ENCODE results near the gene BAG3.

Gene BAG3

GRCh38 chr10:119675483-119676170, 24.4 kb downstream of the BAG3 start:
- Histone ChIP-seq H3K9me3 (ENCODE audit: control insufficient read depth, low read length) (no peaks in the 10 kb centered on the region), H3K4me1 (ENCODE audit: control insufficient read depth, insufficient read depth, low read length) (peaks cover 5% of the 10 kb centered on the region), H3K36me3 (ENCODE audit: control insufficient read depth, insufficient read depth, low read length) (no peaks in the 10 kb centered on the region), H3K27me3 (ENCODE audit: control insufficient read depth, insufficient read depth, low read length, poor library complexity, severe bottlenecking) (no peaks in the 10 kb centered on the region), H3K27ac (ENCODE audit: insufficient read depth, low read depth, low read length, poor library complexity, severe bottlenecking) (no peak overlapping the region), H3K4me3 (ENCODE audit: insufficient read depth, low read depth, low read length) (no peak overlapping the region)
- WGBS, 2 experiments, result 76 to 82% methylated on average over 9 of the region's 9 CpGs

DNA sequence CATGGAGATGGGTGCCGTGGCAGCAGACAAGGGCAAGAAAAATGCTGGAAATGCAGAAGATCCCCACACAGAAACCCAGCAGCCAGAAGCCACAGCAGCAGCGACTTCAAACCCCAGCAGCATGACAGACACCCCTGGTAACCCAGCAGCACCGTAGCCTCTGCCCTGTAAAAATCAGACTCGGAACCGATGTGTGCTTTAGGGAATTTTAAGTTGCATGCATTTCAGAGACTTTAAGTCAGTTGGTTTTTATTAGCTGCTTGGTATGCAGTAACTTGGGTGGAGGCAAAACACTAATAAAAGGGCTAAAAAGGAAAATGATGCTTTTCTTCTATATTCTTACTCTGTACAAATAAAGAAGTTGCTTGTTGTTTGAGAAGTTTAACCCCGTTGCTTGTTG, 25.9 kb downstream of the BAG3 start:
- Histone ChIP-seq H3K27ac (ENCODE audit: insufficient read depth, low read depth, low read length, poor library complexity, severe bottlenecking) (no peak overlapping the region), H3K4me1 (ENCODE audit: control insufficient read depth, insufficient read depth, low read length) (peaks cover 5% of the 10 kb centered on the region), H3K9me3 (ENCODE audit: control insufficient read depth, low read length) (no peaks in the 10 kb centered on the region), H3K27me3 (ENCODE audit: control insufficient read depth, insufficient read depth, low read length, poor library complexity, severe bottlenecking) (no peaks in the 10 kb centered on the region), H3K4me3 (ENCODE audit: insufficient read depth, low read depth, low read length) (no peak overlapping the region), H3K36me3 (ENCODE audit: control insufficient read depth, insufficient read depth, low read length) (no peaks in the 10 kb centered on the region)
- WGBS, 2 experiments, result 89 to 97% methylated on average over 5 to 6 of the region's 6 CpGs

GRCh38 chr10:119677904-119678755, 26.9 kb downstream of the BAG3 start:
- no peaks in the 10 kb centered on the region for H3K9me3 ChIP-seq (ENCODE audit: control insufficient read depth, low read length)
- H3K4me1 ChIP-seq (ENCODE audit: control insufficient read depth, insufficient read depth, low read length), result peaks cover 2% of the 10 kb centered on the region
- H3K4me3 ChIP-seq (ENCODE audit: insufficient read depth, low read depth, low read length), result no peak overlapping the region
- 94 to 96% methylated on average over 13 of the region's 13 CpGs for WGBS, 2 experiments
- H3K36me3 ChIP-seq (ENCODE audit: control insufficient read depth, insufficient read depth, low read length), result no peaks in the 10 kb centered on the region
- H3K27ac ChIP-seq (ENCODE audit: insufficient read depth, low read depth, low read length, poor library complexity, severe bottlenecking), result no peak overlapping the region
- H3K27me3 ChIP-seq (ENCODE audit: control insufficient read depth, insufficient read depth, low read length, poor library complexity, severe bottlenecking), result no peaks in the 10 kb centered on the region

GRCh38 chr10:119679480-119679829, 28.3 kb downstream of the BAG3 start:
- no peaks in the 10 kb centered on the region for H3K27me3 ChIP-seq (ENCODE audit: control insufficient read depth, insufficient read depth, low read length, poor library complexity, severe bottlenecking)
- H3K4me3 ChIP-seq (ENCODE audit: insufficient read depth, low read depth, low read length), result no peak overlapping the region
- H3K36me3 ChIP-seq (ENCODE audit: control insufficient read depth, insufficient read depth, low read length), result no peaks in the 10 kb centered on the region
- no peaks in the 10 kb centered on the region for H3K9me3 ChIP-seq (ENCODE audit: control insufficient read depth, low read length)
- no peaks in the 10 kb centered on the region for H3K4me1 ChIP-seq (ENCODE audit: control insufficient read depth, insufficient read depth, low read length)
- no peak overlapping the region for H3K27ac ChIP-seq (ENCODE audit: insufficient read depth, low read depth, low read length, poor library complexity, severe bottlenecking)
- WGBS, 2 experiments, result 90 to 95% methylated on average over 5 of the region's 7 CpGs

DNA sequence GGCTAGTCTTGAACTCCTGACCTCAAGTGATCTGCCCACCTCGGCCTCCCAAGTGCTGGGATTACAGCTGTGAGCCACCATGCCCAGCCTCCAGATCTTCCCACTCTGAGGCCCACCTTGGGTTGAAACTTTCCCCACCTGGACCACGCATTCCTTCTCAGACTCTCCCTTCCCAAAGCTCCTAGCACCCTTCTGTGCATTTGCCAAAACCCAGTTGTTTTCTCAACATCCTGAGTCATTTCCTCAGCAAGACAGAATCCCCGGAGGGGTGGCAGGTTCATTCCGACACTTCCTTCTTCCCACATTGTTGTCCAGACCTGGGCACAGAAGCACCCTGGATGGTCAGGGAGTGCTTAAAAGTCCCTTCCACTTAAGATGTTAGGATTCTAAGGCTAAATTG, 28.9 kb downstream of the BAG3 start:
- Histone ChIP-seq H3K27ac (ENCODE audit: insufficient read depth, low read depth, low read length, poor library complexity, severe bottlenecking) (no peak overlapping the region), H3K36me3 (ENCODE audit: control insufficient read depth, insufficient read depth, low read length) (no peaks in the 10 kb centered on the region), H3K27me3 (ENCODE audit: control insufficient read depth, insufficient read depth, low read length, poor library complexity, severe bottlenecking) (no peaks in the 10 kb centered on the region), H3K4me1 (ENCODE audit: control insufficient read depth, insufficient read depth, low read length) (no peaks in the 10 kb centered on the region), H3K4me3 (ENCODE audit: insufficient read depth, low read depth, low read length) (no peak overlapping the region), H3K9me3 (ENCODE audit: control insufficient read depth, low read length) (no peaks in the 10 kb centered on the region)
- 93 to 95% methylated on average over 4 of the region's 4 CpGs for WGBS, 2 experiments

DNA sequence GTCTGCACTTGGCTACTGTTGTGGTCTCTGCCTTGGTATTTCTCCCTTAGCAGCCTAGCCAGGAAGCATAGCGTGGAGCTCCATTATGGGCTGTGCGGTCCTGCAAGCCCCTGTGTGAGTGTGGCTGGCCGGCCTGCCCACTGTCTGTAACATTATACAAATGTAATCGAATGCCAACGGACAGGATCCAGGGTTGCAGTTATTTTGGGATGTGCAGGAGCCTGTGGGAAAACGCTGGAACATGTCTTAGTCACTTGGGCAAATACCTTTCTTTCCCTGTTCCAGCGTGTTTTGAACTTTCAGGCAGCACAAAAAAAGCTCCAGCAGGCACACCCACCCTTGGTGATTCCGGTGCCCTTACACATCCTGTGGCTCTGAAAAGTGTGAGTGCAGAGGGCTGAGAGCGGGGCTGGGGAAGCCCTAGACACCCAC, 29.5 kb downstream of the BAG3 start:
- H3K36me3 ChIP-seq (ENCODE audit: control insufficient read depth, insufficient read depth, low read length), result no peaks in the 10 kb centered on the region
- no peaks in the 10 kb centered on the region for H3K27me3 ChIP-seq (ENCODE audit: control insufficient read depth, insufficient read depth, low read length, poor library complexity, severe bottlenecking)
- 89 to 92% methylated on average over 9 of the region's 9 CpGs for WGBS, 2 experiments
- no peaks in the 10 kb centered on the region for H3K9me3 ChIP-seq (ENCODE audit: control insufficient read depth, low read length)
- no peak overlapping the region for H3K27ac ChIP-seq (ENCODE audit: insufficient read depth, low read depth, low read length, poor library complexity, severe bottlenecking)
- H3K4me3 ChIP-seq (ENCODE audit: insufficient read depth, low read depth, low read length), result no peak overlapping the region
- no peaks in the 10 kb centered on the region for H3K4me1 ChIP-seq (ENCODE audit: control insufficient read depth, insufficient read depth, low read length)

DNA sequence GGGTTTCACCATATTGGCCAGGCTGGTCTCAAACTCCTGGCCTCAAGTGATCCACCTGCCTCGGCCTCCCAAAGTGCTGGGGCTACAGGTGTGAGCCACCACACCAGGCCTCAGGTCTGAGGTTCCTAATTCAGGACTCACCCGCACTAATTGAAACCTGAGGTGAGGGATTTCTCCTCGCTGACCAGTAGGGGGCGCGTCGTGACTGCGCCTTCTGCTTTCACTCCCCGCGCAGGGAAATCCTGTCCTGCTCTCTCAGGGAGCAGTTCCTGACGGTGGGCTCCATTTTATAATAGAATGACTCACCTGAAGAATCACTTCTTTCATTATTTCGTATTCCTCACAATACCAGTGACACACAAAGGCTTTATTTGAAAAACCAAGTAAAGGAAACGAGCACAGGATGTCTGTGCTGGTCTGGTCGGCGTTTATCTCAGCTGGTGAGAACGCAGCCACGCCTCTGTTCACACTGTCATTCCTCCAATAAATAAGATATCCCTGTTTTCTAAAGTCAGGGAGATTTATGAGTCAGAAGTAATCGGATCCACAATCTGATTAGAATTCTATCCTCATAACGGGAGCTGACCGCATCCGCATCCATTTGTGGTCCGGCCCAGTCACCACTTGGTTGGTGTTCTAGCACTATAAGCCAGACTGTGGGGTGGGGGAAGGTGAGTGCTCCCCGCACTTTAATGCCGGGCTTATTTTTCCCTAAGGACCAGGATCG, 35.4 kb downstream of the BAG3 start:
- H3K36me3 ChIP-seq (ENCODE audit: control insufficient read depth, insufficient read depth, low read length), result no peaks in the 10 kb centered on the region
- no peaks in the 10 kb centered on the region for H3K27me3 ChIP-seq (ENCODE audit: control insufficient read depth, insufficient read depth, low read length, poor library complexity, severe bottlenecking)
- H3K4me3 ChIP-seq (ENCODE audit: insufficient read depth, low read depth, low read length), result peak overlapping the region; percentile 18
- H3K4me1 ChIP-seq (ENCODE audit: control insufficient read depth, insufficient read depth, low read length), result peaks cover 20% of the 10 kb centered on the region
- H3K27ac ChIP-seq (ENCODE audit: insufficient read depth, low read depth, low read length, poor library complexity, severe bottlenecking), result no peak overlapping the region
- 4 to 5% methylated on average over 24 of the region's 24 CpGs for WGBS, 2 experiments
- H3K9me3 ChIP-seq (ENCODE audit: control insufficient read depth, low read length), result no peaks in the 10 kb centered on the region

GRCh38 chr10:119687192-119688032, 36.2 kb downstream of the BAG3 start:
- Histone ChIP-seq H3K9me3 (ENCODE audit: control insufficient read depth, low read length) (no peaks in the 10 kb centered on the region), H3K27me3 (ENCODE audit: control insufficient read depth, insufficient read depth, low read length, poor library complexity, severe bottlenecking) (no peaks in the 10 kb centered on the region), H3K4me1 (ENCODE audit: control insufficient read depth, insufficient read depth, low read length) (peaks cover 20% of the 10 kb centered on the region), H3K36me3 (ENCODE audit: control insufficient read depth, insufficient read depth, low read length) (no peaks in the 10 kb centered on the region), H3K4me3 (ENCODE audit: insufficient read depth, low read depth, low read length) (peak overlapping the region; percentile 18), H3K27ac (ENCODE audit: insufficient read depth, low read depth, low read length, poor library complexity, severe bottlenecking) (no peak overlapping the region)
- 1 to 3% methylated on average over 10 of the region's 10 CpGs for WGBS, 2 experiments

DNA sequence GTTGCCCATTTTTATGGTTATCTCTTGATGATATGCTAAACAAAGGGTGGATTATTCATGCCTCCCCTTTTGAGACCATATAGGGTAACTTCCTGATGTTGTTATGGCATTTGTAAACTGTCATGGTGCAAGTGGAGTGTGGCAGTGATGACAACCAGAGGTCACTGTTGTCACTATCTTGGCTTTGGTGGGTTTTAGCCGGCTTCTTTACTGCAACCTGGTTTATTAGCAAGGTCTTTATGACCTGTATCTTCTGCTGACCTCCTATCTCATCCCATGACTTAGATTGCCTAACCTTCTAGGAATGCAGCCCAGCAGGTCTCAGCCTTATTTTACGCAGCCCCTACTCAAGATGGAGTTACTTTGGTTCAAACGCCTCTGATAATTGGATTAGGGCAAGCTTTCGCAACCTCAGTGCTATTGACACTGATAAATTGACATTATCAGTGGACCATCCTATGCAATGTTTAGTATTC, 36.9 kb downstream of the BAG3 start:
- 41 to 46% methylated on average over 4 of the region's 4 CpGs for WGBS, 2 experiments
- H3K4me3 ChIP-seq (ENCODE audit: insufficient read depth, low read depth, low read length), result no peak overlapping the region

More for the DNA sequence above, 36.9 kb downstream of the BAG3 start:
- H3K27me3 ChIP-seq (ENCODE audit: control insufficient read depth, insufficient read depth, low read length, poor library complexity, severe bottlenecking), result no peaks in the 10 kb centered on the region
- peaks cover 20% of the 10 kb centered on the region for H3K4me1 ChIP-seq (ENCODE audit: control insufficient read depth, insufficient read depth, low read length)
- H3K9me3 ChIP-seq (ENCODE audit: control insufficient read depth, low read length), result no peaks in the 10 kb centered on the region
- H3K36me3 ChIP-seq (ENCODE audit: control insufficient read depth, insufficient read depth, low read length), result no peaks in the 10 kb centered on the region
- H3K27ac ChIP-seq (ENCODE audit: insufficient read depth, low read depth, low read length, poor library complexity, severe bottlenecking), result no peak overlapping the region

All from ectodermal cell (in vitro differentiated cells).